HepG2 (cell line): Measurements from ENCODE around the gene KRTAP10-10. TPM values are rescaled to one million over a fixed set of nuclear protein-coding genes. Genes with fewer than 3 reads are reported as not detected.

Experiments used
- ATAC-seq: fragments of 200-7000 bp; cut with Tn5 transposase; 3 replicates; pipeline ENCODE4 v1.9.1; 2020; ENCODE audit warnings: mild to moderate bottlenecking, moderate library complexity
- BruUV-seq: library from RNA; stranded (reverse); fragments of 400-500 nt; replicated peaks from 2 replicates; lab custom pipeline; 2021; lab: Mats Ljungman, UMichigan
- CTCF ChIA-PET: fragments of 300-600 bp; formaldehyde crosslinking; extraction: SDS; loops from one replicate; lab custom pipeline; 2021; ENCODE audit warnings: low total read pairs, inconsistent platforms, low intra/inter-chr PET ratio; lab: Yijun Ruan, JAX
- POLR2A ChIA-PET: fragments of 350-600 bp; sonication (Branson Sonifier 250); formaldehyde crosslinking; loops from one replicate; lab custom pipeline; 2020; ENCODE audit warnings: antibody characterized with exemption, inconsistent platforms; lab: Yijun Ruan, JAX
- DNase-seq: peaks from one replicate; pipeline ENCODE4 v3.0.0-alpha.2; 2015; ENCODE audit warnings: low spot score
- FAIRE-seq: peaks from 3 replicates; lab custom pipeline; 2011; peaks lifted over from hg19 to GRCh38; lab: Jason Lieb, UNC
- H2AFZ ChIP-seq: one replicate; pipeline ENCODE4 v1.6.1; 2011; ENCODE audit warnings: low read length, inconsistent platforms
- H3K27ac ChIP-seq: fragments of 300-600 bp; 3 replicates; pipeline ENCODE4 v1.8.0; 2011; ENCODE audit warnings: mixed run types, mild to moderate bottlenecking, mixed read lengths, low read length, inconsistent platforms; ENCODE audit not compliant: insufficient read depth; ENCODE audit errors: extremely low read length
- H3K27me3 ChIP-seq, 2 experiments: fragments of 200-600 bp in 1 of 2; 2 replicates in 1 of 2; 3 replicates in 1 of 2; pipeline versions ENCODE4 v1.6.0 to v1.8.0; 2011; ENCODE audit warnings: low read length in 2 of 2, mild to moderate bottlenecking in 2 of 2, moderate library complexity in 2 of 2, inconsistent platforms in 1 of 2; ENCODE audit not compliant: insufficient read depth in 2 of 2, control insufficient read depth in 1 of 2
- H3K36me3 ChIP-seq, 2 experiments: fragments of 200-600 bp in 1 of 2; replicated peaks in 1 of 2; 2 replicates in 1 of 2; 3 replicates in 1 of 2; pipeline versions ENCODE4 v1.5.1 to v1.8.0; 2011; ENCODE audit warnings: low read length in 2 of 2, inconsistent platforms in 1 of 2; ENCODE audit not compliant: insufficient read depth in 2 of 2, control insufficient read depth in 1 of 2
- H3K4me1 ChIP-seq: 2 replicates; pipeline ENCODE4 v1.5.1; 2012; ENCODE audit warnings: low read length, inconsistent platforms; ENCODE audit not compliant: insufficient read depth
- H3K4me2 ChIP-seq: 2 replicates; pipeline ENCODE4 v1.6.0; 2011; ENCODE audit warnings: low read depth, low read length, inconsistent platforms
- H3K4me3 ChIP-seq, 3 experiments: fragments of 200-600 bp in 1 of 3; sonication (generic), shearing (Covaris generic) in 1 of 3; replicated peaks in 1 of 3; 2 replicates each; pipeline ENCODE4 v1.5.1; 2011 to 2016; ENCODE audit warnings: low read length in 3 of 3, inconsistent platforms in 2 of 3, low read depth in 2 of 3, mild to moderate bottlenecking in 2 of 3, control low read depth in 1 of 3, mixed read lengths in 1 of 3; ENCODE audit not compliant: insufficient read depth in 1 of 3
- H3K79me2 ChIP-seq: one replicate; pipeline ENCODE4 v1.6.1; 2011; ENCODE audit warnings: low read length, inconsistent platforms; ENCODE audit not compliant: insufficient read depth
- H3K9ac ChIP-seq: 2 replicates; pipeline ENCODE4 v1.6.0; 2011; ENCODE audit warnings: mild to moderate bottlenecking, low read depth, low read length, inconsistent platforms; ENCODE audit not compliant: insufficient read depth
- H3K9me3 ChIP-seq: 2 replicates; pipeline ENCODE4 v1.5.1; 2012; ENCODE audit warnings: mild to moderate bottlenecking, low read length
- H4K20me1 ChIP-seq: 2 replicates; pipeline ENCODE4 v1.6.0; 2011; ENCODE audit warnings: inconsistent platforms, mild to moderate bottlenecking, low read length, moderate library complexity; ENCODE audit not compliant: insufficient read depth
- ARNT2 ChIP-seq: sonication (generic); formaldehyde crosslinking; IDR thresholded peaks from 2 replicates; pipeline ENCODE4 v1.8.0; 2022; ENCODE audit warnings: mild to moderate bottlenecking, low read depth, missing genetic modification reagents, moderate library complexity
- BRCA1 ChIP-seq: sonication (generic); formaldehyde crosslinking; IDR thresholded peaks from 2 replicates; pipeline ENCODE4 v1.4.0; 2020; ENCODE audit warnings: missing genetic modification reagents
- MAFK ChIP-seq, 2 experiments: IDR thresholded peaks in 1 of 2; conservative IDR thresholded peaks in 1 of 2; 2 replicates each; pipeline ENCODE4 v1.6.1; 2011; ENCODE audit warnings: improper control_type of control experiment in 2 of 2, low read length in 2 of 2
- STAG1 ChIP-seq: sonication (generic); formaldehyde crosslinking; IDR thresholded peaks from 2 replicates; pipeline ENCODE4 v1.4.0; 2020; ENCODE audit warnings: missing genetic modification reagents
- ZNF34 ChIP-seq: sonication (generic); formaldehyde crosslinking; IDR thresholded peaks from 2 replicates; pipeline ENCODE4 v1.4.0; 2020; ENCODE audit warnings: mild to moderate bottlenecking, missing genetic modification reagents, borderline replicate concordance
- ZNF563 ChIP-seq: sonication (generic); formaldehyde crosslinking; IDR thresholded peaks from 2 replicates; pipeline ENCODE4 v1.8.0; 2022; ENCODE audit warnings: mild to moderate bottlenecking, moderate library complexity, missing genetic modification reagents
- ZNF687 ChIP-seq: sonication (generic); formaldehyde crosslinking; IDR thresholded peaks from 2 replicates; pipeline ENCODE4 v1.5.1; 2020; ENCODE audit warnings: mild to moderate bottlenecking, missing genetic modification reagents, moderate library complexity
- ZNF740 ChIP-seq: sonication (generic); formaldehyde crosslinking; IDR thresholded peaks from 2 replicates; pipeline ENCODE4 v1.4.0; 2020; ENCODE audit warnings: missing genetic modification reagents
- WGBS: methylation state at CpG from one replicate; pipeline ENCODE4 v1.1.6; 2017; ENCODE audit warnings: low lambda C conversion rate; 5-methylcytosine and 5-hydroxymethylcytosine counted together
- in situ Hi-C: cut with HindIII; loops from 2 replicates; pipeline ENCODE4 v1.10.0; 2017; ENCODE audit warnings: low pct_unique_long_range_greater_than_20kb; ENCODE audit not compliant: extremely low pct_ligation_motif_present
- intact Hi-C: fragments of 100-400 bp; cut with micrococcal nuclease; formaldehyde crosslinking; loops from one replicate; pipeline ENCODE4 v1.10.0; 2022; ENCODE audit not compliant: unreplicated experiment
- polyA plus RNA-seq, 8 experiments: library from polyadenylated mRNA; depleted of rRNA in 3 of 8; stranded (reverse) in 7 of 8; unstranded in 1 of 8; fragments of >200 nt; fragmentation: Illumina TruSeq in 4 of 8; extraction: Trizol in 4 of 8; gene quantifications; 2 replicates each; pipeline versions ENCODE4 v1.2.1 to v1.2.3, GENCODE V29; 2011 to 2016; ENCODE audit warnings: low read depth in 4 of 8, missing spikeins in 1 of 8, mixed read lengths in 1 of 8; ENCODE audit not compliant: insufficient read depth in 1 of 8
- total RNA-seq, 5 experiments: library from RNA; depleted of rRNA; stranded (reverse); fragments of >200 nt; fragmentation: Illumina TruSeq; extraction: Trizol; gene quantifications; 2 replicates each; pipeline ENCODE4 v1.2.3, GENCODE V29; 2016; ENCODE audit warnings: low read depth in 1 of 5
- TF ChIP-seq, protein P1 (sequence below): IDR thresholded peaks from 2 replicates; pipeline ENCODE4 v1.6.1; 2016; ENCODE audit warnings: missing compliant biosample characterization, missing genetic modification reagents, borderline replicate concordance
- TF ChIP-seq, protein P2 (sequence below): sonication (generic); formaldehyde crosslinking; IDR thresholded peaks from 2 replicates; pipeline ENCODE4 v1.4.0; 2020; ENCODE audit warnings: missing genetic modification reagents
- TF ChIP-seq, protein P3 (sequence below): sonication (generic); formaldehyde crosslinking; IDR thresholded peaks from 2 replicates; pipeline ENCODE4 v1.8.0; 2022; ENCODE audit warnings: mild to moderate bottlenecking, missing genetic modification reagents; ENCODE audit not compliant: insufficient replicate concordance
- TF ChIP-seq, protein P4 (sequence below): sonication (generic); formaldehyde crosslinking; IDR thresholded peaks from 2 replicates; pipeline ENCODE4 v1.8.0; 2022; ENCODE audit warnings: low read depth, missing genetic modification reagents

KRTAP10-10 gene
- total and polyA plus RNA-seq, 2 of the 13 experiments (the other 11 are each of a cell fraction or from before 2014, with no cell fraction given), result not detected

- POLR2A ChIA-PET, result no interaction called here
- H3K4me1 ChIP-seq, result no peaks in the 10 kb centered on the region
- no peaks in the 10 kb centered on the region for H4K20me1 ChIP-seq
- 50% methylated on average over 9 of the region's 14 CpGs for WGBS
- peaks cover 3 to 28% of the 10 kb centered on the region in 2 experiments; a peak in 3 of 5 replicates for H3K27me3 ChIP-seq
- no peak overlapping the region for H3K9ac ChIP-seq
- FAIRE-seq (no peak), DNase-seq (no peak), ATAC-seq (no peak)
- in situ Hi-C loops (no loop called here), intact Hi-C loops (no loop called here)
- no peak overlapping the region for H2AFZ ChIP-seq
- peaks cover 4% of the 10 kb centered on the region; the same call in 1 of the 2 replicates for H3K9me3 ChIP-seq
- no peak overlapping the region for H3K4me2 ChIP-seq
- H3K79me2 ChIP-seq, result no peaks in the 10 kb centered on the region
- CTCF ChIA-PET, result no interaction called here
- H3K4me3 ChIP-seq, result no peak overlapping the region
- no TSS peak for BruUV-seq
- H3K36me3 ChIP-seq, result no peaks in the 10 kb centered on the region
- no peak overlapping the region for H3K27ac ChIP-seq
- TF ChIP-seq STAG1 (CRISPR knock-in tag) (no peak), ZNF687 (CRISPR knock-in tag) (peak; percentile 53), ZNF740 (CRISPR knock-in tag) (no peak), ZNF34 (CRISPR knock-in tag) (no peak), ZNF563 (CRISPR knock-in tag) (peak; percentile 44; the same call in 1 of the 2 replicates), BRCA1 (no peak), MAFK (conservative IDR thresholded peaks at IDR 0.05 in 1 of 2, IDR thresholded peaks at IDR 0.05 in 1 of 2; ENCODE audit: low read length in 2 of 2) (no peak), ARNT2 (CRISPR knock-in tag) (no peak)
- TF ChIP-seq, protein P1, sequence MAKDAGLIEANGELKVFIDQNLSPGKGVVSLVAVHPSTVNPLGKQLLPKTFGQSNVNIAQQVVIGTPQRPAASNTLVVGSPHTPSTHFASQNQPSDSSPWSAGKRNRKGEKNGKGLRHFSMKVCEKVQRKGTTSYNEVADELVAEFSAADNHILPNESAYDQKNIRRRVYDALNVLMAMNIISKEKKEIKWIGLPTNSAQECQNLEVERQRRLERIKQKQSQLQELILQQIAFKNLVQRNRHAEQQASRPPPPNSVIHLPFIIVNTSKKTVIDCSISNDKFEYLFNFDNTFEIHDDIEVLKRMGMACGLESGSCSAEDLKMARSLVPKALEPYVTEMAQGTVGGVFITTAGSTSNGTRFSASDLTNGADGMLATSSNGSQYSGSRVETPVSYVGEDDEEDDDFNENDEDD (CRISPR knock-in tag), result peak; percentile 58; the same call in 1 of the 2 replicates
- TF ChIP-seq, protein P2, sequence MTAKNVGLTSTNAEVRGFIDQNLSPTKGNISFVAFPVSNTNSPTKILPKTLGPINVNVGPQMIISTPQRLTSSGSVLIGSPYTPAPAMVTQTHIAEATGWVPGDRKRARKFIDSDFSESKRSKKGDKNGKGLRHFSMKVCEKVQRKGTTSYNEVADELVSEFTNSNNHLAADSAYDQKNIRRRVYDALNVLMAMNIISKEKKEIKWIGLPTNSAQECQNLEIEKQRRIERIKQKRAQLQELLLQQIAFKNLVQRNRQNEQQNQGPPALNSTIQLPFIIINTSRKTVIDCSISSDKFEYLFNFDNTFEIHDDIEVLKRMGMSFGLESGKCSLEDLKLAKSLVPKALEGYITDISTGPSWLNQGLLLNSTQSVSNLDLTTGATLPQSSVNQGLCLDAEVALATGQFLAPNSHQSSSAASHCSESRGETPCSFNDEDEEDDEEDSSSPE (CRISPR knock-in tag), result peak; percentile 53
- TF ChIP-seq, protein P3, sequence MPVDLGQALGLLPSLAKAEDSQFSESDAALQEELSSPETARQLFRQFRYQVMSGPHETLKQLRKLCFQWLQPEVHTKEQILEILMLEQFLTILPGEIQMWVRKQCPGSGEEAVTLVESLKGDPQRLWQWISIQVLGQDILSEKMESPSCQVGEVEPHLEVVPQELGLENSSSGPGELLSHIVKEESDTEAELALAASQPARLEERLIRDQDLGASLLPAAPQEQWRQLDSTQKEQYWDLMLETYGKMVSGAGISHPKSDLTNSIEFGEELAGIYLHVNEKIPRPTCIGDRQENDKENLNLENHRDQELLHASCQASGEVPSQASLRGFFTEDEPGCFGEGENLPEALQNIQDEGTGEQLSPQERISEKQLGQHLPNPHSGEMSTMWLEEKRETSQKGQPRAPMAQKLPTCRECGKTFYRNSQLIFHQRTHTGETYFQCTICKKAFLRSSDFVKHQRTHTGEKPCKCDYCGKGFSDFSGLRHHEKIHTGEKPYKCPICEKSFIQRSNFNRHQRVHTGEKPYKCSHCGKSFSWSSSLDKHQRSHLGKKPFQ (CRISPR knock-in tag), result no peak
- TF ChIP-seq, protein P4, sequence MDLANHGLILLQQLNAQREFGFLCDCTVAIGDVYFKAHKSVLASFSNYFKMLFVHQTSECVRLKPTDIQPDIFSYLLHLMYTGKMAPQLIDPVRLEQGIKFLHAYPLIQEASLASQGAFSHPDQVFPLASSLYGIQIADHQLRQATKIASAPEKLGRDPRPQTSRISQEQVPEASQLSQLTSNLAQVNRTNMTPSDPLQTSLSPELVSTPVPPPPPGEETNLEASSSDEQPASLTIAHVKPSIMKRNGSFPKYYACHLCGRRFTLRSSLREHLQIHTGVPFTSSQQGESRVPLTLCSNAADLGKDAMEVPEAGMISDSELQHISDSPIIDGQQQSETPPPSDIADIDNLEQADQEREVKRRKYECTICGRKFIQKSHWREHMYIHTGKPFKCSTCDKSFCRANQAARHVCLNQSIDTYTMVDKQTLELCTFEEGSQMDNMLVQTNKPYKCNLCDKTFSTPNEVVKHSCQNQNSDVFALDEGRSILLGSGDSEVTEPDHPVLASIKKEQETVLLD (CRISPR knock-in tag), result no peak
Measured at GRCh38 chr21:44653123-44653522, 16.0 kb downstream of the KRTAP10-10 start.
